NCI-H446 treated with DMSO at 0.1 percent for 48 hours (cell line): ENCODE measurements around the gene PHETA2.
"Not testable (repeated sequence)": the region's sequence is repeated elsewhere in the genome, so short reads cannot be mapped to it uniquely, and the experiment has no call there.

Experiments
- DNase-seq: peaks from one replicate; lab custom pipeline; 2025; lab: John Stamatoyannopoulos, UW

Gene PHETA2

GRCh38 chr22:42104332-42104860 lies 30.3 kb downstream of the PHETA2 start:
- not testable (repeated sequence) for DNase-seq

GRCh38 chr22:42108848-42109247 lies 34.8 kb downstream of the PHETA2 start:
- no peak for DNase-seq

- DNase-seq = no peak
Measured at GRCh38 chr22:42111798-42112197, 37.8 kb downstream of the PHETA2 start.

- DNase-seq = not testable (repeated sequence)
Measured at GRCh38 chr22:42112793-42113192, 38.7 kb downstream of the PHETA2 start.

- DNase-seq = no peak
Measured at GRCh38 chr22:42114721-42115120, 40.7 kb downstream of the PHETA2 start.

- not testable (repeated sequence) for DNase-seq
Measured at GRCh38 chr22:42115420-42115830, 41.4 kb downstream of the PHETA2 start.

GRCh38 chr22:42116848-42117424 lies 42.9 kb downstream of the PHETA2 start:
- DNase-seq = no peak

- not testable (repeated sequence) for DNase-seq
Measured at GRCh38 chr22:42120231-42121021, 46.4 kb downstream of the PHETA2 start.

GRCh38 chr22:42123529-42123928 lies 49.5 kb downstream of the PHETA2 start:
- DNase-seq = not testable (repeated sequence)

GRCh38 chr22:42127606-42128005 lies 53.6 kb downstream of the PHETA2 start:
- no peak for DNase-seq

- not testable (repeated sequence) for DNase-seq
Measured at GRCh38 chr22:42128007-42128406, 54.0 kb downstream of the PHETA2 start.
